ENCODE data around the gene SCAPER.

DNA sequence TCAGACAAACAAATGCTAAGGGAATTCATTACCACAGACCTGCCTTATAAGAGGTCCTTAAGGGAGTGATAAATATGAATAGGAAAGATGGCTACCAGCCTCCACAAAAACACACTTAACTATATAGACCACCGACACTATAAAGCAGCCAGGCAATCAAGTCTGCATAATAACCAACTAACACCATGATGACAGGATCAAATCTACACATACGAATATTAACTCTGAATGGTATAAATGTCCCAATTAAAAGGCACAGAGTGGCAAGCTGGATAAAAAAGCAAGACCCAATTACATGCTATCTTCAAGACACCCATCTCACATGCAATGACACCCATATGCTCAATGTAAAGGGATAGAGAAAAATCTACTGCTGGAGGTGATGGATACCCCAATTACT is 221.1 kb downstream of the SCAPER start:
- TF ChIP-seq, protein P1, sequence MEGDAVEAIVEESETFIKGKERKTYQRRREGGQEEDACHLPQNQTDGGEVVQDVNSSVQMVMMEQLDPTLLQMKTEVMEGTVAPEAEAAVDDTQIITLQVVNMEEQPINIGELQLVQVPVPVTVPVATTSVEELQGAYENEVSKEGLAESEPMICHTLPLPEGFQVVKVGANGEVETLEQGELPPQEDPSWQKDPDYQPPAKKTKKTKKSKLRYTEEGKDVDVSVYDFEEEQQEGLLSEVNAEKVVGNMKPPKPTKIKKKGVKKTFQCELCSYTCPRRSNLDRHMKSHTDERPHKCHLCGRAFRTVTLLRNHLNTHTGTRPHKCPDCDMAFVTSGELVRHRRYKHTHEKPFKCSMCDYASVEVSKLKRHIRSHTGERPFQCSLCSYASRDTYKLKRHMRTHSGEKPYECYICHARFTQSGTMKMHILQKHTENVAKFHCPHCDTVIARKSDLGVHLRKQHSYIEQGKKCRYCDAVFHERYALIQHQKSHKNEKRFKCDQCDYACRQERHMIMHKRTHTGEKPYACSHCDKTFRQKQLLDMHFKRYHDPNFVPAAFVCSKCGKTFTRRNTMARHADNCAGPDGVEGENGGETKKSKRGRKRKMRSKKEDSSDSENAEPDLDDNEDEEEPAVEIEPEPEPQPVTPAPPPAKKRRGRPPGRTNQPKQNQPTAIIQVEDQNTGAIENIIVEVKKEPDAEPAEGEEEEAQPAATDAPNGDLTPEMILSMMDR (IDR thresholded peaks at IDR 0.05): no peak
- no peak for TF ChIP-seq POLR2A (IDR thresholded peaks at IDR 0.05)

All from Peyer's patch (tissue), 4 donors.